CD4-positive, alpha-beta T cell treated with Interleukin-2 at 100 ng/mL for 4 hours (primary cell): ENCODE results near the gene UBE2D3.

Source experiments
- DNase-seq: peaks from one replicate; pipeline ENCODE4 v3.0.0-alpha.2; 2020; ENCODE audit warnings: low spot score

UBE2D3 gene

GRCh38 chr4:102754044-102754443 is 73.3 kb downstream of the UBE2D3 start:
- no peak for DNase-seq

DNA sequence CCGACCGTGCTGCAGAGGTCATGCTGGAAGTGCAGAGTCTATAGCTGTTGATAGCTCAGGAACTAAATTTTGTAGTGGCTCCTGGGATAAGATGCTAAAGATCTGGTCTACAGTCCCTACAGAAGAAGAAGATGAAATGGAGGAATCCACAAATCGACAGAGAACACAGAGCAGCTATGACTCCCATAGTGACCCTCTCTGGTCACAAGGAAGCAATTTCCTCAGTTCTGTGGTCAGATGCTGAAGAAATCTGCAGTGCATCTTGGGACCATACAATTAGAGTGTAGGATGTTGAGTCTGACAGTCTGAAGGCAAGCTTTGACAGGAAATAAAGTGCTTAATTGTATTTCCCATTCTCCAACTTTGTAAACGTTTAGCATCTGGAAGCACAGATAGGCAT is 75.4 kb downstream of the UBE2D3 start:
- no peak for DNase-seq
